ENCODE data around the gene KIAA0232.

DNA sequence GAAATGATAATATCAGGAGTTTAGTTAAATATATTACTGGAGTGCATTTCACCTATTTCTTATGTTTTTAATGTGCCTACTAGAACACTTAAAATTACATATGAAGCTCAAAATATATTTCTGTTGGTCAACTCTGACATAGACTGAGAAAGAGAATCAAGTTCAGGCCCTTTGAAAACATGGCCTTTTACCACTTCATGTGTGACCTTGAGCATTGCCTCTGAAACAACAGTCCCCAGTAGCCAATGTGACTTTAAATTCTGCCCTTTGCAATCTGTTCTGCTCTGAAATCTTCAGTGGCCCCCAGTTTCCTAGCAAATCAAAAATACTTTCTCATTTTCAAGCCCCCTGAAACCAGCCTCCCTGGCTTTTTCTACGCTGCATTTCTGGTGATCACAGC lies 77.0 kb downstream of the KIAA0232 start:
- TF ChIP-seq CTCF (conservative IDR thresholded peaks at IDR 0.05 in 1 of 2, IDR thresholded peaks at IDR 0.05 in 1 of 2; ENCODE audit: extremely low read depth in 1 of 2, insufficient read depth in 1 of 2, low read depth in 1 of 2, low read length in 2 of 2) (no peak), EZH2 (IDR thresholded peaks at IDR 0.05; ENCODE audit: borderline replicate concordance, low read length) (no peak)

All from mammary epithelial cell (primary cell).